BLaER1 (cell line): ENCODE measurements around the gene TTYH1.

ENCODE experiments used
- H3K27ac ChIP-seq: shearing (Covaris generic); formaldehyde crosslinking; 2 replicates; pipeline ENCODE4 v1.8.1; 2022
- H3K27me3 ChIP-seq: shearing (Covaris generic); formaldehyde crosslinking; 2 replicates; pipeline ENCODE4 v1.8.1; 2022
- H3K36me3 ChIP-seq: shearing (Covaris generic); formaldehyde crosslinking; 2 replicates; pipeline ENCODE4 v1.8.1; 2022
- H3K4me1 ChIP-seq: shearing (Covaris generic); formaldehyde crosslinking; 2 replicates; pipeline ENCODE4 v1.8.1; 2022
- H3K4me2 ChIP-seq: shearing (Covaris generic); formaldehyde crosslinking; 2 replicates; pipeline ENCODE4 v1.8.1; 2022
- H3K4me3 ChIP-seq: shearing (Covaris generic); formaldehyde crosslinking; 2 replicates; pipeline ENCODE4 v1.8.1; 2022
- H3K9ac ChIP-seq: shearing (Covaris generic); formaldehyde crosslinking; 2 replicates; pipeline ENCODE4 v1.8.1; 2022
- H3K9me3 ChIP-seq: shearing (Covaris generic); formaldehyde crosslinking; 2 replicates; pipeline ENCODE4 v1.8.1; 2022
- H4K20me1 ChIP-seq: shearing (Covaris generic); formaldehyde crosslinking; 2 replicates; pipeline ENCODE4 v1.8.1; 2022
- Cebpa-rat ChIP-seq: shearing (Covaris generic); IDR thresholded peaks from 2 replicates; pipeline ENCODE4 v1.8.1; 2022

Gene TTYH1

DNA sequence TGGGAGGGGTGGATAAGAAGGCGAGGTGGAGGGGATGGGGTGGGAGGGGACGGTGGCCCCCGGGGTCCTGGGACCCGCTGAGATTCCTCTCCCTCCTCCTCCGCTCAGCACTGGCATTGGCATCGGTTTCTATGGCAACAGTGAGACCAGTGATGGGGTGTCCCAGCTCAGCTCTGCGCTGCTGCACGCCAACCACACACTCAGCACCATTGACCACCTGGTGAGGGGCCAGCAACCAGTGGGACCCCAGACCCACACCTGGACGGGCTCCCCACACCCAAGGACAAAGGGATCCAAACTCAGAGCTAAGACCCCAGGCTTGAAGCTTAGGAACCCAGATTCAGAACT is 5.9 kb downstream of the TTYH1 start:
- TF ChIP-seq Cebpa-rat = no peak
- no peaks in the 10 kb centered on the region for H3K9me3 ChIP-seq
- H3K4me1 ChIP-seq = peaks cover 63% of the 10 kb centered on the region
- no peaks in the 10 kb centered on the region for H4K20me1 ChIP-seq
- peaks cover 6% of the 10 kb centered on the region; the same call in 1 of the 2 replicates for H3K27me3 ChIP-seq
- no peak overlapping the region for H3K4me2 ChIP-seq
- no peak overlapping the region for H3K9ac ChIP-seq
- H3K27ac ChIP-seq = no peak overlapping the region
- H3K36me3 ChIP-seq = 0 out of 2 replicates have a peak, but pooled peaks cover 6% of the 10 kb centered on the region
- H3K4me3 ChIP-seq = no peak overlapping the region

GRCh38 chr19:54421521-54421920 is 6.3 kb downstream of the TTYH1 start:
- peaks cover 2% of the 10 kb centered on the region; the same call in 1 of the 2 replicates for H3K27me3 ChIP-seq

GRCh38 chr19:54422136-54422535 is 6.9 kb downstream of the TTYH1 start:
- H3K27me3 ChIP-seq = no peaks in the 10 kb centered on the region
- no peak for TF ChIP-seq Cebpa-rat
- no peak overlapping the region for H3K27ac ChIP-seq
- H4K20me1 ChIP-seq = no peaks in the 10 kb centered on the region
- no peak overlapping the region for H3K4me2 ChIP-seq
- H3K9me3 ChIP-seq = no peaks in the 10 kb centered on the region
- H3K4me3 ChIP-seq = no peak overlapping the region
- H3K36me3 ChIP-seq = 0 out of 2 replicates have a peak, but pooled peaks cover 6% of the 10 kb centered on the region
- H3K9ac ChIP-seq = no peak overlapping the region
- peaks cover 62% of the 10 kb centered on the region for H3K4me1 ChIP-seq

More at GRCh38 chr19:54421521-54421920, 6.3 kb downstream of the TTYH1 start:
- Histone ChIP-seq H3K4me2 (no peak overlapping the region), H3K9ac (no peak overlapping the region), H3K36me3 (0 out of 2 replicates have a peak, but pooled peaks cover 6% of the 10 kb centered on the region), H3K9me3 (no peaks in the 10 kb centered on the region), H3K4me1 (peaks cover 63% of the 10 kb centered on the region), H4K20me1 (no peaks in the 10 kb centered on the region), H3K27ac (no peak overlapping the region), H3K4me3 (no peak overlapping the region)
- no peak for TF ChIP-seq Cebpa-rat

DNA sequence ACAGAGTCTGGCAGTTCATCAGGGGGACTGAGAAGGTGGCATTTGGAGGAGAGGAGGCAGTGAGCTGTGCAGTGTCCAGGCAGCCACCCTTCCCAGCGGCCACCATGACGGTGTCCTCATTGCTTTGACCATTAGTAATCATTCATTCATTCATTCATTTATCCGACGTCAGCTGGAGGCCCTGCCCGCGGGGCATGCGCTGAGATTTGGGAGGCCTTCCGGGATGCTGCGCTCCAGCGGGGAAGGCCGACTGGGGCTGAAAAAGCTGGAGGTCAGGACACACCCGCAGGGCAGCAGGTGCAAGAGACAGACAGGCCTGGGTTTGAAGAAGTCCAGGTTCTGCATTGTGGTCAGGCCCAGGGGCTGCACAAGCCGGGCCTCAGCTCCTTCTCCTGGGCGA is 8.9 kb downstream of the TTYH1 start:
- no peak for TF ChIP-seq Cebpa-rat
- no peaks in the 10 kb centered on the region for H4K20me1 ChIP-seq
- no peak overlapping the region for H3K27ac ChIP-seq
- H3K9ac ChIP-seq = no peak overlapping the region
- H3K9me3 ChIP-seq = no peaks in the 10 kb centered on the region
- no peak overlapping the region for H3K4me2 ChIP-seq
- no peak overlapping the region for H3K4me3 ChIP-seq
- peaks cover 12% of the 10 kb centered on the region; the same call in 1 of the 2 replicates for H3K36me3 ChIP-seq
- no peaks in the 10 kb centered on the region for H3K27me3 ChIP-seq
- H3K4me1 ChIP-seq = peaks cover 53% of the 10 kb centered on the region

DNA sequence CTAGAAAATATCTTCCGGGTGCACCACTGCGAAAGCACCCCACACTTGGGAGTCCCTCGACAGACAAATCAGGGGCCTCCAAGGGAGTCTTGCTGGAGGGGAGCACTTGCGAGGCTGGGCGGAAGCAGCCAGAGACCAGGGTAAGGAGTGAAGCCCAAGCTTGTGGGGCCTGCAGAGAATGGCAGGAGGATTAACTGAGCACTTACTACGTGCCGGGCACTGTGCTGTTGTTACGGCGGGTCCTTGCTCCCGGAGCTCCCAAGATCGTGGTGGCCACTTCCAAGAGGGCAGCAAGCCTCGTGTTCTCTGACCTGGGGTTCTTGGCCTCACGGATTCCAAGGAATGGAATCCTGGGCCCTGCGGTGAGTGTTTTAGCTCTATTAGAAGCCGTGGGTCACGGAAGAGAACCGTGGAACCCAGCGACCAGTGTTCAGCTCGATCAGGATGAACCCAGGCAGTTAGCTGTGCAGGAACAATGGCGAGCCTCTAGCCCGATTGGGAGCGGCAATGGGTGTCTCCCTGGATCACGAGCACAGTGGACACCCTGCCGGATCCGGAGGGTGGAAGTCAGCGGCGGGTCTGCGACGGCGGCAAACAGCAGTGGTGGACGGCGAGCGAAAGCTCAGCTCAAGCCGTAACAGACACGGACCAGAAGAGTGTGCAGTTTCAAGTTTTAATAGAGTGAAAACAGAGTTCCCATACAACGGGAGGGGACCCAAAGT is 9.6 kb downstream of the TTYH1 start:
- Histone ChIP-seq H4K20me1 (no peaks in the 10 kb centered on the region; the same call in 1 of the 2 replicates), H3K4me2 (no peak overlapping the region), H3K27me3 (no peaks in the 10 kb centered on the region), H3K4me3 (no peak overlapping the region), H3K9me3 (no peaks in the 10 kb centered on the region), H3K4me1 (peaks cover 53% of the 10 kb centered on the region), H3K36me3 (peaks cover 12% of the 10 kb centered on the region; the same call in 1 of the 2 replicates), H3K9ac (no peak overlapping the region), H3K27ac (no peak overlapping the region)
- TF ChIP-seq Cebpa-rat = no peak

GRCh38 chr19:54425382-54425723 is 10.1 kb downstream of the TTYH1 start:
- H3K9me3 ChIP-seq = no peaks in the 10 kb centered on the region
- H3K27me3 ChIP-seq = no peaks in the 10 kb centered on the region
- H3K4me3 ChIP-seq = no peak overlapping the region
- TF ChIP-seq Cebpa-rat = no peak
- H3K9ac ChIP-seq = no peak overlapping the region
- no peak overlapping the region for H3K4me2 ChIP-seq
- H3K27ac ChIP-seq = no peak overlapping the region
- H3K4me1 ChIP-seq = peaks cover 53% of the 10 kb centered on the region
- no peaks in the 10 kb centered on the region; the same call in 1 of the 2 replicates for H4K20me1 ChIP-seq
- peaks cover 12% of the 10 kb centered on the region; the same call in 1 of the 2 replicates for H3K36me3 ChIP-seq

DNA sequence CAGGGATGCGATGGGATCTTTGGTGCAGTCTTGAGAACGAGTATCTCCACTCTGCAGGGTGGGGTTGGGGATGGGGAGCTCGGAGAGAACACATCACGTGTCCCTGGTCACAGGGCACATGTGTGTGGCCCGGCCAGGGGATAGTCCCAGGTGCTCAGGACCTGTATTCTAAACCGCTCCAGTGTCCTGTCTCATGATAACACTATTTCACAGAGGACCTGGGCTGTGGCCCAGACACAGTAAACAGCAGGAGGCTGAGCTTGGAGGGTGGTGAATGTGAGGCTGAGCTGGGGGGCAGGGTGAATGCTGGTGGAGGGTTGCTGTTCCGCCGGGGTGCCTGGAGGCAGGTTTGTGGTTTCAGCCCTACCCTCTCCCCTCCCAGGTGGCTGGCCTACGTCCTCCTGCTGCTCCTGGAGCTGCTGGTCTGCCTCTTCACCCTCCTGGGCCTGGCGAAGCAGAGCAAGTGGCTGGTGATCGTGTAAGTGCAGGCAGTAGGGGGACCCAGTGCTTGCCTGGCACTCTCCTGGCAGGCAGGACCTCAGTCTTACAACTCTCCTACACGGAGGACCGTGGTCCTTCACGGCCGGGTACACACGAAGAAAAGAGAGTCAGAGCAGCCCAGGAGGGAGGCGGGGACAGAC is 11.1 kb downstream of the TTYH1 start:
- Histone ChIP-seq H3K9me3 (no peaks in the 10 kb centered on the region), H4K20me1 (peaks cover under 1% of the 10 kb centered on the region), H3K27me3 (no peaks in the 10 kb centered on the region), H3K27ac (peak overlapping the region; percentile 78), H3K4me2 (peak overlapping the region; percentile 76), H3K4me3 (no peak overlapping the region), H3K9ac (peak overlapping the region; percentile 57), H3K4me1 (peaks cover 53% of the 10 kb centered on the region), H3K36me3 (peaks cover 12% of the 10 kb centered on the region; the same call in 1 of the 2 replicates)
- TF ChIP-seq Cebpa-rat = no peak

GRCh38 chr19:54427586-54427985 is 12.3 kb downstream of the TTYH1 start:
- Histone ChIP-seq H3K36me3 (peaks cover 13% of the 10 kb centered on the region; the same call in 1 of the 2 replicates), H3K27ac (no peak overlapping the region)

DNA sequence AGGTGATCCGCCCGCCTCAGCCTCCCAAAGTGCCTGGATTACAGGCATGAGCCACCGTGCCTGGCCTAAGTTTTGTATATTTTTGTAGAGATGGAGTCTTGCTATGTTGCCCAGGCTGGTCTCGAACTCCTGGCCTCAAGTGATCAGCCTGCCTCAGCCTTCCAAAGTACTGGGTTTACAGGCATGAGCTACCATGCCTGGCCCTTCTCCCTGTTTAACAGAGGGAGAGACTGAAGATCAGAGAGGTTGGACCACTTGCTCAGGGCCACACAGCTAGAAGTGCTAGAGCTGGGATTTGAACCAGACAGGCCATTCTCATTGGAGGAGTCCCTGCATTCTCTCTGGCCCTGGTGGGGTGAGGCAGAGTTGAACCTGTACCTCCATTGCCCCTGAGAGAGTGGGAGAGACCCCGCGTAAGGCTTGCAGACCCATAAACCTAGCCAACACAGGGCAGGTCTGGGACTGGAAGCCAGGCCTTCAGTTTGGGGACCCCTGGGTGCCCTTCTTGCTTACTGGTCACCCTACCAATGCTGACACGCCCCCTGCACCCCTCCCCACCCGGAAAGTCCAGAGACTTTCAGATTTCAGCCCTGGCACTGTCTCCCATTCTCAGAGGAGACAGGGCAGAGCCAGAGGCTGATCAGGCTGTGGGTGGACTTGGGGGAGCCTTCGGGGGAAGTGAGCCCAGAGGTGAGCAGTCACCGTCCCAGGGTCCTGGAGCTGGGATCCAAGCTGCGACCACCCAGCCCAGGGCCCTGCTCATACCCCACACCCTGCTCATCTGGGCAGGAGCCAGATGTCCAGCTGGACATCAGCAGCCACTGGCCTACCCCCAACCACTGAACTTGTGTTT is 13.3 kb downstream of the TTYH1 start:
- H3K9me3 ChIP-seq = no peaks in the 10 kb centered on the region
- peaks cover 50% of the 10 kb centered on the region for H3K4me1 ChIP-seq
- peaks cover 16% of the 10 kb centered on the region; the same call in 1 of the 2 replicates for H3K36me3 ChIP-seq
- H3K9ac ChIP-seq = no peak overlapping the region
- peaks cover 12% of the 10 kb centered on the region for H4K20me1 ChIP-seq
- peak overlapping the region; percentile 60; the same call in 1 of the 2 replicates for H3K4me2 ChIP-seq
- H3K27ac ChIP-seq = no peak overlapping the region
- H3K4me3 ChIP-seq = no peak overlapping the region
- TF ChIP-seq Cebpa-rat = no peak
- no peaks in the 10 kb centered on the region for H3K27me3 ChIP-seq

More at GRCh38 chr19:54427586-54427985, 12.3 kb downstream of the TTYH1 start:
- H3K9ac ChIP-seq = no peak overlapping the region
- no peak overlapping the region for H3K4me3 ChIP-seq
- H3K4me1 ChIP-seq = peaks cover 50% of the 10 kb centered on the region
- no peak for TF ChIP-seq Cebpa-rat
- H3K4me2 ChIP-seq = peak overlapping the region; percentile 60
- H4K20me1 ChIP-seq = peaks cover 12% of the 10 kb centered on the region
- H3K9me3 ChIP-seq = no peaks in the 10 kb centered on the region
- no peaks in the 10 kb centered on the region for H3K27me3 ChIP-seq
